ENCODE measurements around the gene URI1. TPM values are rescaled to one million over a fixed set of nuclear protein-coding genes. Genes with fewer than 3 reads are reported as not detected.

Gene URI1
- total RNA-seq, 2 donors from 2014 or later = 37.9 to 41.4 TPM

- H3K27ac ChIP-seq = no peak overlapping the region
- H3K9ac ChIP-seq (ENCODE audit: low read depth in 2 of 2, low read length in 2 of 2) = no peak overlapping the region
- no peak overlapping the region for H3K4me3 ChIP-seq
- H3K36me3 ChIP-seq = no peaks in the 10 kb centered on the region
- DNase-seq = no peak
- intact Hi-C loops (cut with DNase I) = no loop called here
- no peaks in the 10 kb centered on the region for H3K9me3 ChIP-seq
- no peak for TF ChIP-seq CTCF (IDR thresholded peaks at IDR 0.05)
- H3K4me1 ChIP-seq = no peaks in the 10 kb centered on the region
- no peaks in the 10 kb centered on the region for H3K27me3 ChIP-seq
These were observed 107.2 kb downstream of the URI1 start for GRCh38 chr19:30049226-30049625.

GRCh38 chr19:30049846-30050667, 108.0 kb downstream of the URI1 start:
- Histone ChIP-seq H3K27ac (no peak overlapping the region), H3K9ac (ENCODE audit: low read depth in 2 of 2, low read length in 2 of 2) (no peak overlapping the region), H3K36me3 (no peaks in the 10 kb centered on the region), H3K4me3 (no peak overlapping the region), H3K27me3 (no peaks in the 10 kb centered on the region), H3K9me3 (no peaks in the 10 kb centered on the region), H3K4me1 (no peaks in the 10 kb centered on the region)
- intact Hi-C loops (cut with DNase I) = no loop called here
- no peak for DNase-seq
- no peak for TF ChIP-seq CTCF (IDR thresholded peaks at IDR 0.05)

GRCh38 chr19:30052122-30053075, 110.4 kb downstream of the URI1 start:
- intact Hi-C loops (cut with DNase I) = no loop called here
- DNase-seq = no peak
- Histone ChIP-seq H3K36me3 (no peaks in the 10 kb centered on the region), H3K4me3 (no peak overlapping the region), H3K4me1 (no peaks in the 10 kb centered on the region), H3K9ac (ENCODE audit: low read depth in 2 of 2, low read length in 2 of 2) (no peak overlapping the region), H3K27ac (no peak overlapping the region), H3K27me3 (no peaks in the 10 kb centered on the region), H3K9me3 (no peaks in the 10 kb centered on the region)
- no peak for TF ChIP-seq CTCF (IDR thresholded peaks at IDR 0.05)

DNA sequence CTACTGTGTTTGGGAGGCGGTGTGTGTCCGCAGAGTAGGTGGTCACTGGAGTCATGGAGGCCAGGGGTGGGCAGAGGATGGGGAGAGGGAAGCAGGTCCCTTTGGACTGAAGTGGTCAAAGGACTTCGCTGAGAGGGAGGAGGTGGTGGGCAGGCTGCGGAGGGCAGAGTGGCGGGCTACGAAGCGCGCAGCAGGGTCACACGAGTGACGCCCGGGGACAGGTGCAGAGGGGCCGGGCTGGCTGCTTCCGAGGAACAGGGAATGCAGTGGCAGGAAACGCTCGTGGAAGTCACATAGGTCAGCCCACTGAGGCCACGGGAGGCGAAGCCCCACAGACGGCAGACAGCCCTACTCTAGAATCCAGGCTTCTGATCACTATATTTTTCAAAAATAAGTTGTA, 111.5 kb downstream of the URI1 start:
- Histone ChIP-seq H3K9me3 (no peaks in the 10 kb centered on the region), H3K36me3 (no peaks in the 10 kb centered on the region), H3K27me3 (no peaks in the 10 kb centered on the region), H3K27ac (no peak overlapping the region), H3K4me3 (no peak overlapping the region), H3K4me1 (no peaks in the 10 kb centered on the region), H3K9ac (ENCODE audit: low read depth in 2 of 2, low read length in 2 of 2) (no peak overlapping the region)
- no peak for DNase-seq
- intact Hi-C loops (cut with DNase I) = no loop called here
- no peak for TF ChIP-seq CTCF (IDR thresholded peaks at IDR 0.05)

DNA sequence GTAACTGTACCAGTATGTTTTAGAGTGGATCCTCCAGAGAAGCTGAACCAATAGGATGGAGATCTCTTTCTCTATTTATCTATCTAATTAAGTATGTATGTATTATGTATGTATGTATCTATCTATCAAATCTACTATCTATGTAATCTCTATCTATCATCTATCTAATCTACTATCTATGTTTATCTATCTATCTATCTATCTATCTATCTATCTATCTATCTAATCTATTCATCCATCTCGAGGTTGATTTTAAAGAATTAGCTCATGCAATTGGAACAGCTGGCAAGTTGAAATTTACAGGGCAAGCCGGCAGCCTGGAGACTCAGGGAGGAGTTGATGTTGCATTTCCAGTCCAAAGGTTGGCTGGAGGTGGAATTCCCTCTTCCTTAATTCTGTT, 112.2 kb downstream of the URI1 start:
- H3K9ac ChIP-seq (ENCODE audit: low read depth in 2 of 2, low read length in 2 of 2) = no peak overlapping the region
- no peak overlapping the region for H3K4me3 ChIP-seq
- no peak for DNase-seq
- intact Hi-C loops (cut with DNase I) = no loop called here
- no peak for TF ChIP-seq CTCF (IDR thresholded peaks at IDR 0.05)
- no peaks in the 10 kb centered on the region for H3K36me3 ChIP-seq
- H3K9me3 ChIP-seq = no peaks in the 10 kb centered on the region
- H3K27ac ChIP-seq = no peak overlapping the region
- H3K4me1 ChIP-seq = no peaks in the 10 kb centered on the region
- no peaks in the 10 kb centered on the region for H3K27me3 ChIP-seq

Measured in colonic mucosa (tissue), 4 donors.